ENCODE measurements around the gene TMEM108.
A peak's percentile ranks its signal among the peaks of the same experiment; 100 is the strongest.

TMEM108 gene

DNA sequence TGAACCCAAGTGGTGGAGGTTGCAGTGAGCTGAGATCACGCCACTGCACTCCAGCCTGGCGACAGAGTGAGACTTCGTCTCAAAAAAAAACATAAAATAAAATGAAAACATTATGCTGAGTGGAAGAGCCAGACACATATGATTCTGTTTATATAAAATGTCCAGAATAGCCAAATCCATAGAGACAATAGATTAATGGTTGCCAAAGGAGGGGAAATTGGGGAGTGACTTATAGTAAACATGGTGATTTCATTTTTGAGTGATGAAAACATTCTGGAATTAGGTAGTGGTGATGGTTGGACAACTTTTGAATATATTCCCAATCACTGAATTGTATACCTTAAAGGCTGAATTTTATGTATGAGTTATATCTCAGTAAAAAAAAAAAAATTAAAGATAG, 189.6 kb downstream of the TMEM108 start:
- no peak for DNase-seq (ENCODE audit: low spot score)

DNA sequence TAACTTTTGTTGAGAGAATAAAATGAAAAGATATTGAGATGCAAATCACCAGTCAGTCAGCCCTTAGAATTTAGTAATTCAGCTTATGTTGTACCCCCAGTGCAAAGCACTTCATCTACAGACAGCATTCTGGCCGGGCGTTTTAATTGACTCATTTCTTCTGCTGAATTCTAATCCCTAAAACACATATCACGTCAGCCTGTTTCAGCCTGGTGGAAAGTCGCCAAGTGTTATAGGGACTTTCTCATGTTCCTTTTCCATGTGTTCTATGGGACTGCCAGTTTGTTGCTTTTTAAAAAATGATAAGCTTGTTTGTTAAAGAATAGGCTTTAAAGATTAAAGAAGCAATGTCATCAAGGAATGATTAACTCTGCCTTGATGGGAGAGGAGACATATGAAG, 192.0 kb downstream of the TMEM108 start:
- DNase-seq (ENCODE audit: low spot score): no peak

DNA sequence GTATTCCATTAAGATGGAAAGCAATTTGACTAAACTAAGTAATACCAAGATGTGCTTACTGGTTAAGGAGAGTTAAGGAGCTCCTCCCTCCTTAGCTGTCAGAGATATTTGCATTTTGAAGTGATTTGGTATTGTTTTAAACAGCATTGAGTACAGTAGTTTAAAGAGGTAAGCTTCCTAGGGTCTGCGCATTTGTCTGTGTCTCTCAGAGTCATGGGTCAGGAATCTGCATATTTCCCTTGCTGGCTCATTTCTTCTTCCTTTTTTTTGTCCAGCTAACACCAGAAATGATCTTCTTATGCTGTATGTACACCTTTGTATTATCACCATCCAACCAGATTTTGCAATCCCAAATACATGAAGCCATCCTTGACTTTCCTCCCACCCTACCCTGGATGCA, 198.7 kb downstream of the TMEM108 start:
- DNase-seq (ENCODE audit: low spot score): no peak

DNA sequence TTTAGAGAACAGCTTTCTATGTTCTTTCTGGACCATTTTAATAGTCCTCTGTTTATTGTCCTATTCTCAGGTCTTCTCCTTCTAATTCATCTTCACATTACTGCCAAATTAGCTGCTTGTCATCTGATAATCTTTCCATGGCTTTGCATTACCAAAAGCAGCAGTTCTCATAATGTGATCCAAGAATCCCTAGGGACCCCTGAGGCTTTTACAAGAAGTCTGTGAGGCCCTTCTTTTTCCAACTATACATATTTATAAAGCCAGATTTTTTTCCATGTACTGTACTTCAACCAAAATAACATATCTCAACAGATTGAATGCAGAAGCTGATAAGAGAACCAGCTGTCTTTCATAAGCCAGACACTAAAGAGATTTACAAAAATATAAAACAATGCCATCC, 199.2 kb downstream of the TMEM108 start:
- DNase-seq (ENCODE audit: low spot score): no peak

DNA sequence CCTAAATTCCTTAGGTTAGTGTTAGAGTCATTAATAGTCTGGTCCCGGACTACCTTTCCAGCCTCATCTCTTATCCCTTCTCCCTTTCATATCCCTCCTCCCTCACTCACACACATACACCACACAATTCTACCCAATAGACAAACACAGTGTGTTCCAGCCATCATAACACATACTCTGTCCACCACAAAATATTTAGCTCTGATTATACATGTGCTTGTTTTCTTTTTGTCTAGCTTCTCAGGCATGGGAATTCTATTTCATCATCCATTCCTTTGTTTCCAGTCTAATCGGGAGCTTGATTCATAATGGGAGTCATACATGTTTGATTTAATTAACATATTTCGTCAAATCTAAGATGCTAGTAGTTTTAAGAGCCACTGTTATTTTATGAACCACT, 199.8 kb downstream of the TMEM108 start:
- no peak for DNase-seq (ENCODE audit: low spot score)

DNA sequence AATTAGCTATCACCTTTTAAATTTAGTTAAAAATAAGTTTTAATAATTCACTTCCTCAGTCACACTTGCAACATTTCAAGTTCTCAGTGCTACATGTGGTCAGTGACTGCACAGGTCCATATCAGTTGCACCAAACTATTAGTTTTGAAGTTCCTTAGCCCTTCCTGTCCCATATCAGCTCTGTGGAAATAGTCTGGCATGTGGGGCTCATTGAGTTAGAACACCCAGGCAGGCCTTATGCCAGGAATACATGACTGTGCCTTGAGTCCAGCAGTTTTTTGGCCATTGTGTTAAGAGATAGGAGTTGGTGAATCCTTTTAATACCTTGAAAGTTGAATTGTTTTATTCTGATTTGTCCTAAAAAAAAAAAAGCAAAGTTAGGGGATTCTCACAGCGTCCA, 207.9 kb downstream of the TMEM108 start:
- no peak for DNase-seq (ENCODE audit: low spot score)

DNA sequence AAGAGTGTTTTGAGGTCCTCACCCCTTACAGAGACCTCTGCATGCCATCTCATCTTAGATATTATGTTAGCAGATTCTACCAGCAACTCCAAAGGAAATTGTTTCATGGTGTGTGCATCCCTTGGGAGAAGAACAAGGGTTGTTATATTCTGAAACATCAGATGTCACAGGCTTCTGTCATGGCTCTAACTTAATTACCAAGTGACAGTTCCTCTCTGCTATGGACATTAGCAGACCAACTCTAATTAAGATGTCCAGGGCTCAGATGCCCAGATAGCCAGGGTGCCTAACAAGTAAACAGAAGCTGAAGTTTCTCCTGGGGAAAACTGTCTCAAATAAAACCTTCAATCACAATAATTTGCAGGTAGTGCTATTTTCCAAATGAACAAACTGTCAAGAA, 208.6 kb downstream of the TMEM108 start:
- no peak for DNase-seq (ENCODE audit: low spot score)

DNA sequence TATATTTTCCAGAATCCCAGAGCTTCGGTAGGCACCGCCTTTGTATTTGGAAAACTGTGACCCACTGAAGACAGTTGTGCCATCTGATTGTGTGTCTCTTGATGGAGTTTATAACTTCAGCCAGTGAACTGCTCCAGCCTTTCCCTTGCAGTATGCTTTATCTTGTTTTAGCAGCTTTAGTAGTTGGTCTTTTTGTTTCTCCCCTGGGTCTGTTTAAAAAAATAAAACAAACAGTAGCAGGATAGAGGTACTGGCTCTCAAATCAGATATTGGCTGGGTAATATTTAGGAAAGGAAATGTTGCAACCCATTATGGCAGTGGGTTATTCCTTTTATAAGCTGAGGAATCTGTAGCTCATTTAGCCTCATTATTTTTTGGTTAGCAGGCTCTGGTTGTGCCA, 210.2 kb downstream of the TMEM108 start:
- no peak for DNase-seq (ENCODE audit: low spot score)

DNA sequence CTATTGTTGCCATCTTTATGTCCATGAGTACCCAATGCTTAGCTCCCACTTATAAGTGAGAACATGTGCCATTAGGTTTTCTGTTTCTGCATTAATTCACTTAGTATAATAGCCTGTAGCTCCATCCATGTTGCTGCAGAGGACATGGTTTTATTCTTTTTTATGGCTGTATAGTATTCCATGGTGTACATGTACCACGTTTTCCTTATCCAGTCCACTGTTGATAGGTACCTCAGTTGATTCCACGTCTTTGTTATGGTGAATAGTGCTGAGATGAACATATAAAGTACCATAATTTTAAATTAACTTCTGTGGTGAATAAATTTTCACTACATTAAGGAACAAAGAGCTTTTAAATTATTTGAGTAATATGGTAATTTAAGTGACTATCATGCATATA, 211.3 kb downstream of the TMEM108 start:
- no peak for DNase-seq (ENCODE audit: low spot score)

DNA sequence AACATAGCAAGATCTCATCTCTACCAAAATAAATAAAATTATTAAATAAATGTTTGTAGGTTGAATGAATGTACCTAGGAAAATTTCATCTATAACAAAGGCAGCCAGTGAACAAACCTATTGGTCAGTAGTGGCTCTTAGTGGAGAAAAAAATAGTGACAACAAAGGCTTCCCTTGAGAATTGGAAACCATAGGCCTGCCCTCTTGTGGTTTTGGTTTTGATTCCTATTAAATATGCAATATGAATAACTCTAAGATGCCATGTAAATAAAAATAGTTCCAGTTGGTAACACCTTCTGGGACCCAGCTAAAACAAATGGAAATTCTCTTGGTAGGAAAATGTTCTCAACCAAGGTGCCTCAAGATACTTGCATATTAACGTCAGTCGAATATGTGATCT, 216.0 kb downstream of the TMEM108 start:
- no peak for DNase-seq (ENCODE audit: low spot score)

DNA sequence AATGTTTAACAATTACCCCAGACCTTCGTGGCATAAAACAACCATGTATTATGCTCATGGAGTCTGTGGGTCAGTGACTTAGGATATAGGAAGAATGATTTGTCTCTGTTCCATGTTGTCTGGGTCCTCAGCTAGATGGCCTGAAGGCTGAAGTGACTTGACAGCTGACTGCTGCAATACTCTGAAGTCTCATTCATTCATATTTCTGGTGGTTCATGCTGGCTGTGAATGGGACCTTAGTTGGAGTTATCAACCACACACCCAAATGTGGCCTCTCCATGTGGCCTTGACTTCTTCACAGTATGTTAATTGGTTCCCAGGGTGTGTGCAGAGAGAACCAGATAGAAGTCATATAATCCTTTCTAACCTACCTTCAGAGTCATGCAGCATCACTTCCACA, 216.5 kb downstream of the TMEM108 start:
- DNase-seq (ENCODE audit: low spot score): no peak

DNA sequence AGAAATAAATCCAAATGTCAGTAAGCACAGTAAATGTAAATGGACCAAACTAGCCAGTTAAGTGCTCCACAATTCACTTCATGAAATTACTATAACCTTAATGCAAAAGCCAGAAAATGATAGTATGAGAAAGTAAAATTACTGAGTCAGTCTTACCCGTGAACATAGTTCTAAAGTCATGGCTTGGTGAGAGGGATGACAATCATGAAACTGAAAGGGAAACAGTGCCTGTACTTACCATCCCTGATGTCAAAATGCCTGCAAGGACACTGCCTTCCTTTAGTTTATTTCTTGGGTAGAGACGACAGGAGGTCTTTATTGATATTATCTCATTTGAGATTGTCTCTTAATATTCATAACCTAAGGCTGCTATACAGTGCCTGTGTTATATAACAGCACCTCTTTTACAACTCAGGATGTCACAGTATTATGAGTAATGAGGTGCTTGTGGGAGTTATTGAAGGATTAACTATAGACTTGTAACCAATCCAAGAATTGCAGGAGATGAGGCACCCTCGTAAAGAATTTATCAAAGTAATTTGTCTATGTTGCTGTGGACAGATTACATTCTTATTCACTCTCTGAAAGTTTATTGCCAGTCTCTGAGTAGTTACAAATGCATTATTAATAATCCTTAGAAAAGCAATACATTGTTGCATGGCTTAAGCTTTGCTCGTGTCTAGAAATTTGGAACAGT, 218.7 kb downstream of the TMEM108 start:
- peak; percentile 38 for DNase-seq (ENCODE audit: low spot score)

DNA sequence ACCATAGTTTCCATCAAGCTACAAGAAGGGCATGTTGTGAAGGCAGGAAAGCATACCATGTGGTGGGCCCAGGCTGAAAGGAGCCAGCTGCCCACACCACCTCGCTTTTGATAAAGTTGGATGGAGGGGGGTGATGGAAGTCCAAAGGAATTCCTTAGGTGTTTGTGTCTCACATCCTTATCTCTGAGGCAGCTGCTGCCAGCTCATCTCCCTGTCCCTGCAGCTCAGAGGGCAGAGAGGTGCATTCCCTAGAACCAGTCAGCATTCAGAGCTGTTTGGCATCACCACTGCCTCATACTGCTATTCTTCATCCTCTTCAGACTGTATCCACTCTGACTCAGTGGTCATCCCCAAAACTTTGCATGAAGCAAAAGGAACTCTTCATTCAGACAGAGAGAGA, 220.2 kb downstream of the TMEM108 start:
- DNase-seq (ENCODE audit: low spot score): no peak

DNA sequence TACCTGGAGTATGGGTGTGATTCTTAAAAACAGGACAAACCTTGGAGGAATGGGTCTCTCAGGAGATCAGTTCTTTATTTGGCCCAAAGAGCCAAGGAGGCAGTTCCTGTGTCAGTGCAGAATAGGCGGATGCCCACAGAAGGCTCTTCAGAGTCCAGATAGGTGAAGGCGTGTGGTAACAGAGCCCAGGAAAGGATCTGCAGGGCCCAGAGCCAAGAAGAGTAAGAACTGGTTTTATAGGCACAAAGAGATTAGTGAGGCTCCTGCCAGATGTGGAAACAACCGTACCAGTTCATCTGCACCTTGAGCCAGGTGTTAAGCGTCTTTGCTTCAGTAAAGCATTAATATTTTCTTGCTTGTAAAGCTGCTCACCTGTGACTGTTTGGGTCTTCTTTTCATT, 221.6 kb downstream of the TMEM108 start:
- DNase-seq (ENCODE audit: low spot score): no peak

DNA sequence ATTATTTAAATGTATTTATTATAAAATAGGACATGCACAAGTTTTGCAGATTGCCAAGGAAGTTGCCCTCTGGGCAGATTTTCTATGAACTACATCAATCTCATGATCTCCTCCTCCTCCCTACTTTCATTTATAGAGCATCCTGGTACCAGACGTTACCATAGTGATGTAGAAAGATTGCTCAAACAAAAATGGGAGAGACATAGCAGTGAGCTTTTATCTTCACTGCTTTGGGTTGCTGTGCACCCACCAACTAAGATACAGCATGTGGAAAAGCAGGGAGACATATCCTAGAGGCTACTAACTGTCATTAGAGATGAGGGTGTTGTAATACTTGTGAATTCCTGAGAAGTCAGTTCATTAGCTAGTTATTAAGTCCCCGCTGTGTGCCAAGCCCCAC, 224.1 kb downstream of the TMEM108 start:
- no peak for DNase-seq (ENCODE audit: low spot score)

DNA sequence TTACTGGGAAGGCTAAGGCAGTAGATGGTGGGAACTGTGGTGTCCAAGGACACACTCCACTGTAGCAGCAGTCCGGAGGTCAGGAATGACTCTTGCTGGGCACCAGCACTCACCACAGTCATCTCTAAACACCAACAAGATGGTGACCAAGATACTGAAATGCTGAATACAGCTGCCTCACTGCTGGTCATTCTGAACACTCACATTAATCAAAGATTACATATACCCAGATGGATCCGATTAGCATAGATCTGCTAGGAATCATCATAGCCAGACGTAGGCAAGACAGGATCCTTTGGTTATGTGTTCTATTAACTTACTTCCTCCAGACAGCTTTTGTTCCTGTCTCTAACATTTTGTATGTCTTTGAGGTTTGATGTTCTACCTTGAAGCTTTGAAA, 226.7 kb downstream of the TMEM108 start:
- no peak for DNase-seq (ENCODE audit: low spot score)

DNA sequence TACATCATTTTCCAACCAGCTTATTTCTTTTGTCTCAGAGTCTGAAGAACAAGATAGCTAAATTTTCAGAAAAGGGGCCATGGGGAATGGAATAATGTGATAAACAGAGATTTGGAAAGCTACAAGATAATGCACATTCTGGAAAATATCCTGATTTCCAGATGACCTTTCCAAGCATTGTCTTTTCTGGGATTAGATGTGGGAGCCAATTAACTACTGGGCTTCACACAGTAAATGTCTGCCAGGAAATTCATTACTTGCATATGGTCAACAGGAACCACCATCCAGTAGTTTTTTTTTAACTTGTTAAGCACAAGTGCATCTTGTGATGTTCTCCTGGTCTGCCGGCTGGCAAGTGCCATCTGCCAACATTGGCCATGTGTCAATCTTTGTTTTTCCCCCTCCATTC, 230.5 kb downstream of the TMEM108 start:
- DNase-seq (ENCODE audit: low spot score): no peak

DNA sequence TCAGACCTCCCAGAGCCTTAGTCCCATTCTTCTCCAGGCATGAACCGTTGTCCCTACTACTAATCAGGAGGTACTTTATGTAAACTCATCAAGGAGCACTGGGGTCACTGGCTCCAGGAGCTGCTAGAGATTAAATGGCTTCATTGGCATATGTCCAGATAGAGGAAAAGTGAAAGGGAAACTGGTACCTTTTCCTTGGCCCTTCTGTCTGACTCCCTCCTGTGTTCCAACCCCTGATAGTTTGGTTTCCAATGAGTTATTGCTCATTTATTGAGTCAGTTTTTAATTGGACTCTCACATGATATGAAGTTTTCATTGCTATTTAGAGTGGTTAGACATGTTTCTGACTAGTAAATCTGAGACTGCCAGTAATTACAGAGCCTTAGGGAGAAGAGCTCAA, 231.2 kb downstream of the TMEM108 start:
- DNase-seq (ENCODE audit: low spot score): no peak

DNA sequence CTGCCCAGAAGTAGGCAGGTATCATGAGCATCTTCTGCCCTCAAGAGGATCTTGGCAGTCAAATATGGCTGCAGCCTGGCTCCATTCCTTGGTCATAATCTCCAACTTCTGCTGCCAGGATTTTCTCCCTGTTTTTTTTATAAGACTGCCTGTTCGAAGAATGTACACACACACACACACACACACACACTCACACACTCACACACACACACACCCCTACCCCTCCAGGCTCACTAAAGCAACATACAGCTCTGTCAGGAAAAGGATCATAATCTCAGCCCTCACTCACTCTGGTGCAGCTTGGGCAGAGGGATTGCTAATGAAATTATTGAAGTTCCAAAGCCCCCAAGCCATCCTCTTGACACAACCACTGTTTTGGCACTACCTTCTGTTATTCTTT, 232.4 kb downstream of the TMEM108 start:
- DNase-seq (ENCODE audit: low spot score): no peak

DNA sequence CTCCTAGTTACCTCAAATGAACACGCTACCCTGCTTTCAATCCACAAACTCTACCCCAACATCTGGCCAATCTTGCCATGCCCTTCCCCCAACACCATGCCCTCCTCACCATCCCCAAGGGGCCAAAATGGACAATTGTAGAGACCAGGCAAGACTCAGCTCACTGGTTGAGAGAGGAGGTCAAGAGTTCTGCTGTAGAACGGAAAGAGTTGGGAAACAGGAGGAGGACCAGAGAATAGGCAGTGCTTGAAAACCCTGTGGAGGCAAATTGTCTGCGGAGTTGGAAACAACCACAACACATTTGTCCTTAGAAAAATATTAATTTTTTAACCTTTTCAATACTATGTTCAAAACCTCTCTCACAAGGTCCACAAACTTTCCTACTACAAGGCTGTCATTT, 232.9 kb downstream of the TMEM108 start:
- no peak for DNase-seq (ENCODE audit: low spot score)

DNA sequence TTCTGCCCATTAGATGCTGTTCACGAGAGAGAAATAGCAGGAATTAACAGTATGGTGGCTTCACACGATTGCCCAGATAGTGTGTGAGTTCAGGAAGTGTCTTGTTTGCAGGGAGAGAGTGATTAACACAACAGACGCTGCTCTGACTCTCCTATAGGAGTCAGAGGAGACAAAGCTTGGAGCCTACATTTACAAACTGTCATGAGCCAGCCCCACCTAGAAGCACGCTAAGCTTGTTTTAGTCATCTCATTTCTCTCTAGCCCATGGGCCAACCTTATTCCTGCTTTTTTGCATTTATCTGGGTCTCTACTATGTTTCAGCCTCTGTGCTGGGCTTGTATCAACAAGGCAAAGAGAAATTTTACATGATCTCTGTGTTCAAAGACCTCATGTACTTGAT, 233.3 kb downstream of the TMEM108 start:
- DNase-seq (ENCODE audit: low spot score): no peak

DNA sequence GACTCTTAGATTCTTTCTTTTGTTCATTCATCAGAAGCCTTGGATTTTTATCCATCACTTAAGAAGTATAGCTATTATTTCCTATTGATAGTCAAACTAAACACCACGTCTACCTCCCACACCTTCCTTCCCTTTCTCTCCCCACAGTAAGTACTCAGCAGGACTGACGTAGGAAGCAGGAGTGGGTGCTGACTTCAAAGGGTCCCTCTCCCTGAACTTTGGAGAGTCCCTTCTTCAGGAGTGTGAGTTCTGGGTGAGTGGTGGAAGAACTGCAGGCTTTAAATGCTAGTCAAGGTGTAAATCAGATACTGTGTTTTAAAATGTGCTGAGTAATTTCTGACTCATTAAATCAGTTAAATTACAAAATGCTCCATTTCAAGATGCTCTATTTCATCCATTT, 235.2 kb downstream of the TMEM108 start:
- DNase-seq (ENCODE audit: low spot score): no peak

DNA sequence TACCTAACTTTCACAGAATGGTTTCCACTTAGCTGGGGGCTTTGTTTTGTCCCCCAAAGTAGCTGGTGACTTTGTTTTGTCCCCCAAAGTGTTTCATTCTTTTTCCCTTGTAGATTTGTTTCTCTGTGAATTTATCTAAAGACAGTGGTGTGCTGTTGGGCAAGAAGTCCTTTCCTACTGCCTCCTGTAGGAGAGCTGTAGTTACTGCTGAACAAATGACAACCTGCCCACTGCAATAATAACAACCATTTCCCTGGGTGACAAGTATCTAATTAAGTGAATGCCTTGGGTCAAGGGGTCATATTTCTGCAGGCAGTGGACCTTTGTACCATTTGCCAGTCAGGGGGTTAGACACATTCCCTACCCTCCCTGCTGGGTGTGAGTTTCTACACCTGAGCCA, 236.3 kb downstream of the TMEM108 start:
- DNase-seq (ENCODE audit: low spot score): no peak

DNA sequence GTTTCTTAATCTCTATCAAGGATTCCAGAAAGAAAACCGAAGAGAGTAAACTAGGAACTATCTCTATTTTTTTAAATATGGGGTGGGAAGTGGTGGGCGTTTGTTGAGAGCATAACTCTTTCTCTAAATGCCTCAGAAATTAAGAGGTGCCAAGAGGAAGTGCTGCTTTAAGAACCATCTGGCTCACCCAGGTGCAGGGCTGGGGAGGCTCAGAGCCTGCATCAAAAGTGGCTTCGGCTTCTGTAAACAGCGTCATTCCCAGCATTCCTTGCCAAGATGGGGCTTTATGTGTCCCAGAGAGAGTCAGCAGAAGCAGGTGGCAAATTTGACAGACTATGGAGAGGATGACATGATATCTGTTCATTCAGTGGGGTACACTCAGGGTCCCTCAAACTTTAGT, 238.4 kb downstream of the TMEM108 start:
- no peak for DNase-seq (ENCODE audit: low spot score)

DNA sequence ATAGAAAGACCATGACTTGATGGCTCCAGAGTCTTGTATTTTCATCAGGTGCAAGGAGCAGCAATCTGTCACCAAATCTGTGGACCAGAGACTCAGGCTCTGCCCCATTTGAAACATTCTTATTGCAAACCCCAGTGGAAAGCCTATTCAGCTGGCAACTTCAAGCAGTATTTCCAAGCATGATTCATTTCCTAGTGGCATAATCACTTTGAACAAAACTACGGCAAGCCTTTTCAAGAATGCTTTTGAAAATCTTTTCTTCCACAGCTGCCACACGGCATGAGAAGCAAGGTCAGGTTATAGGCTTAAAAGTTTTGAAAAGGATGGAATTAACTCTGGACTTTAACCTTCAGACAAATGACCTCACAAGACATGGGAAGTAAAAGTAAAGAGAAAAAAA, 239.6 kb downstream of the TMEM108 start:
- DNase-seq (ENCODE audit: low spot score): no peak
